HG02884 (cell line): Measurements from ENCODE around the gene C19orf44.
"Not testable (repeated sequence)": the region's sequence is repeated elsewhere in the genome, so short reads cannot be mapped to it uniquely, and the experiment has no call there.

Experiments used
- ATAC-seq: cut with Tn5 transposase; IDR thresholded peaks from one replicate; pipeline ENCODE4 v1.9.1; 2021; ENCODE audit warnings: mild to moderate bottlenecking, moderate library complexity; ENCODE audit not compliant: unreplicated experiment

Gene C19orf44

DNA sequence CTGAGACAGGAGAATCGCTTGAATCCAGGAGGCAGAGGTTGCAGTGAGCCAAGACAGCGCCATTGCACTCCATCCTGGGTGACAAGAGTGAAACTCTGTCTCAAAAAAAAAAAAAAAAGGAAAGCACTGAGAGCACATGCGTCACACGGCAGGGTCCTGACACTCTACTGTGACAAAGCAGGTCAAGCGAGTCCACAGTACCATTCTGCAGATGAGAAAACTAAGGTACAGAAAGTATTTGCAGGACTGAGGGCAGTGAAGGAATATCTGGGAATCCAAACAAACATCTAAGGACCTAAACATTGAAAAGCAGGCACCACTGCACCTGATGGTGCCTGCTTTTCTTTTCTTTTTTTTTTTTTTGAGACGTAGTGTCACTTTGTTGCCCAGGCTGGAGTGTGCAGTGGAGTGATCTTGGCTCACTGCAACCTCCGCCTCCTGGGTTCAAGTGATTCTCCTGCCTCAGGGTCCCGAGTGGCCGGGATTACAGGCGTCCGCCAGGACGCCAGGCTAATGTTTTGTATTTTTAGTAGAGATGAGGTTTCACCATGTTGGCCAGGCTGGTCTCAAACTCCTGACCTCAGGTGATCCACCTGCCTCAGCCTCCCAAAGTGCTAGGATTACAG is 29.3 kb upstream of the C19orf44 start:
- ATAC-seq, result not testable (repeated sequence)

DNA sequence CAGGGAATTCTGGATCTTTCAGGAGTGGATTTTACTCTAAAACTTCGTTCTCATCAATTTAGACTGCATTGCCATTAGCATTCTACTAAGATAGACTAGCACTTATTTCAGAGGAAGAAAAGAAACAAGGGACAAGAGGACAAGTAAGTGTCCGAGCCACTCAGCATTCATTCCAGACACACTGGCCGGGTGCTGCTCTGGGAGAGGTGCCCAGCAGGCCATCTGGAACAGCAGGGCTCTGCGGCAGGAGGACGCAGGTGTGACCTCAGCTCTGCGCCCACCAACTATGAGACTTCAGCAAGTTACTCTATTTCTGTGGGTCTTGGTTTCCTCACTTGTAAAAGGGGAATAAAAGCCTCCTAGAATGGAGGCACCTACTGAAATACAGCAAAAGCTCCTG is 28.6 kb upstream of the C19orf44 start:
- no peak for ATAC-seq

GRCh38 chr19:16470541-16470910 is 25.7 kb upstream of the C19orf44 start:
- ATAC-seq, result no peak

DNA sequence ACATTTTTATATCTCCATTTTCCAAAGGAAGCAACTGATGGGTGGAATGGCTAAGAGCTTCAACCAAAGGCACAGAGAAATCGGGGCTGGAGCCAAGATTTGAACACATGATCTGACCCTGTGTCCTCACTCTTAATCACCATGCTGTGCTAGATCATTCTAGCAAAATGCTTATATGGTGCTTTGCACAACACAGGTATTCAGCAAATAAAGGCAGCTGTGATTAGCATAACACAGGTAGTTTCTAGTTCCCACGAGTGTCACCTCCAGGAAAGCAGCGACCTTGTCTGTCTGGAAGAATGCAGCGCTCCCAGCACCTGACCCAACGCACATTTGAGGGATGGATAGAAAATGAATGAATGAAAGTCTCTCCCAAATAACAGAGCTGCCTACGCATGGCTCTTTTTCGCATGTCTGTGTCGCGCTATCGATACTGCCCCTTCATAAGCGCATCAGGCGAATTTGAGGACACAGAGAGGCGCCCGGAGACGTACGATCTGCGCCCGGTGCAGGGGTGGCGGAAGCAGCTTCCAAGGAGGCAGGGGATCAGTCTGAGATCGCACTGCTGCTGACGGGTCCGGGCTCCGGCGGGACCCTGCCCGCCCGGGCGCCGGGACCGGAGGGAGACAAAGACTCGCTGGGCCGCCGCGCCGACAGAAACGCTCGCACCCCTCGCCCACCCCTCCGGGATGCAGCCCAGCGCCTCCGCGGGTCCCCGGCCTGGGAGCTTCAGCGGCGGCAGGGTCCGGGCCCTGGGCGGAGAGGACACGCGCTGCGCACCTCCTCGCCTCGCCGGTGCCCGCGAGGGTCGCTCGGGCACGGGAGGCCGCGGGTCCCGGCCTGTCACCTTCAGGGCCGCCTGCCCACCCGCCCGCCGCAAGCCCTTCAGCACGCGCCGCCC is 25.0 kb upstream of the C19orf44 start:
- peak; percentile 24 for ATAC-seq

DNA sequence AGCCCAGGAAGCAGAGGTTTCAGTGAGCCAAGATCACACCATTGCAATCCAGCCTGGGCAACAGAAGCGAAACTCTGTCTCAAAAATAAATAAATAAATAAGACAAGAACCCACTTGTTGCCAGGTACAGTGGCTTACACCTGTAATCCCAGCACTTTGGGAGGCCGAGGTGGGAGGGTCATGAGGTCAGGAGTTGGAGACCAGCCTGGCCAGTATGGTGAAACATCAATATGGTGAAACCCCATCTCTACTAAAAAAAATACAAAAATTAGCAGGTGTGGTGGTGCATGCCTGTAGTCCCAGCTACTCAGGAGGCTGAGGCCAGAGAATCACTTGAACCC is 23.7 kb upstream of the C19orf44 start:
- ATAC-seq, result not testable (repeated sequence)

DNA sequence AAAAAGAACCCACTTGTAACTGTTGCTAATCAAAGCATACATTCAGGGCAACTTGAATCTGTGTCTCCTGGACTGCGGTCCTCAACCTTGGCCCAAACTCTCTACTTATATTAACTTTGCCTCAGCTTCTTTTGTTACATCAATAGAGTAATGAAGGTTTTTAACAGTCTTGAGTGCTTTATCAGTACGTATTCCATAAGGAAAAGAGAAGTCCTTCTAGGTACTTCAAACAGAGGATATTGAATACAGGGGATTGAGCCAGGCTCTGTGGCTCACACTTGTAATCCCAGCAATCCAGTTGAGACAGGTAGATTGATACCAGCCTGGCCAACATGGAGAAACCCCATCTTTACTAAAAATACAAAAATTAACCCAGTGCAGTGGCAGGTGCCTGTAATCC is 23.2 kb upstream of the C19orf44 start:
- no peak for ATAC-seq

GRCh38 chr19:16473875-16474392 is 22.3 kb upstream of the C19orf44 start:
- ATAC-seq, result no peak

GRCh38 chr19:16476401-16476800 is 19.8 kb upstream of the C19orf44 start:
- no peak for ATAC-seq

DNA sequence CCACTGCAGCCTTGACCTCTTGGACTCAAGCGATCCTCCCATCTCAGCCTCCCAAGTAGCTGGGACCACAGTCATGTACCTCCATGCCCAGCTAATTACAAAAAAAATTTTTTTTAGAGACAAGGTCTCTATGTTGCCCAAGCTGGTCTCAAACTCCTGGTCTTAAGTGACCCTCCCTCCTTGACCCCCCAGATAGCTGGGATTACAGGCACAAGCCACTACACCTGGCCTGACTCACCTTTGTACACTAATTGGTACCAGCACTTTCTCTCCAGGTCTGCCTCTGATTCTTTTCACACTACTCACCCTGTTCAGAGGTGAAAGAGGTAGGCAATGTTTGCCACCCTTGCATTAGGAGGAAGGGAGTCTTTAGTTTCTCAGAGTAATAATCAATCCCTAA is 18.9 kb upstream of the C19orf44 start:
- no peak for ATAC-seq

GRCh38 chr19:16482745-16483144 is 13.4 kb upstream of the C19orf44 start:
- no peak for ATAC-seq

DNA sequence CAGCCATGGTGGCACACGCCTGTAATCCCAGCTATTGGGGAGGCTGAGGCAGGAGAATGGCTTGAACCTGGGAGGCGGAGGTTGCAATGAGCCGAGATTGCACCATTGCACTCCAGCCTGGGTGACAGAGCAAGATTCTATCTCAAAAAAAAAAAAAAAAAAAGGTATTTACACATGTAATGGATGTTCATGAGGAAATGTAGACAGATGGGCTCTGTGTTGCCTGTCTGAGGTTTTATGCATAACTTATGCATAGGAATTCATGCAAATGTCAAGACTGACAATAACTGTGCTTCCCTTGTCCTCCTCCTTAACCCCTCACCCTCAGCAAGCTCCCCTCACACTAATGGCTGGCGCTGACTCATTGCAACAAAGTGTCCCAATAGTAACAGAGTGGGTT is 9.7 kb upstream of the C19orf44 start:
- ATAC-seq, result not testable (repeated sequence)

DNA sequence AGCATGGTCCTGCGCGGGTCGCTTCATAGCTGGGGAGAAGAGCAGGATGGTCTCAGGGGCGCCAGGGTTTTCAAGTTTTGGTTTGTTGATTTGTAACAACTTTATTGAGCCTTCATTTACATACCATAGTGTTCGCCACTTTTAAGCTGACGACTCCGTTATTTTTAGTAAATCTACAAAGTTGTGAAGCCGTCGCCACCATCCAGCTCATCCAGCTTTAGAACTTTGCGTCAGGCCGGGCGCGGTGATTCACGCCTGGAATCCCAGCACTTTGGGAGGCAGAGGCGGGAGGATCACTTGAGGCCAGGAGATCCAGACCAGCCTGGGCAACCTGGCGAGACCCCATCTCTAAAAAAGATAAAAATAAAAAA is 404 bp downstream of the C19orf44 start:
- no peak for ATAC-seq

- no peak for ATAC-seq
Measured at GRCh38 chr19:16497042-16497441, 848 bp downstream of the C19orf44 start.

DNA sequence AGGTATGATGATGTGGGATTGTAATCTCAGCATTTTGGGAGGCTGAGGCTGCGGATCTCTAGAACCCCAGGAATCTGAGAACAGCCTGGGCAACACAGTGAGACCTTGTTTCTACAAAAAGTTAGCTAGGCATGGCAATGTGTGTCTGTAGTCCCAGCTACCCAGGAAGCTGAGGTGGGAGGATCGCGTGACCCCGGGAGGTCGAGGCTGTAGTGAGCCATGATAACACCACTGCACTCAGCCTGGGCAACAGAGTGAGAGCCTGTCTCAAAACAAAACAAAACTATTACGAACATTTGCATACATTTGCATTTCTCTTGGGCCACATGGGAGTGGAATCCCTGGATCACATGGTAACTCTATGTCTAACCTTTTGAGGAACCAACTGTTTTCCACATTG is 1.6 kb downstream of the C19orf44 start:
- ATAC-seq, result no peak

DNA sequence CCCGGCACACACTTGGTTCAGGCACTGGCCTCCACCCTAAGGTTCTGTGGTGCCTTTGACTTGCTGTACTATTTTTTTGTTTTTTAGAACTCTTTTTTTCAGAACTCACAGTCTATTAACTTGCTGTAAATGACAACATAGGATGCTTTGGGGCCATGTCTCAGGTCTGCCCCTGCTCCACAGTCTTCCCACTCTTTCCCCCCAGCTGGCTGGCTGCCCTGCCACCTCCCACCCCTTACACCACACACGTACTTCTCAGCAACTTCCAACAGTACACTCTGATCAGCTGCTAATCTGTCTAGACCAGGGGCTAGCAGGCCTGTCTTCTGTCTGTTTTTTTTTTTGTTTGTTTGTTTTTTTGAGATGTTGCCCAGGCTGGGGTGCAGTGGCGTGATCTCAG is 8.1 kb downstream of the C19orf44 start:
- no peak for ATAC-seq

GRCh38 chr19:16506161-16506560 is 10.0 kb downstream of the C19orf44 start:
- not testable (repeated sequence) for ATAC-seq

DNA sequence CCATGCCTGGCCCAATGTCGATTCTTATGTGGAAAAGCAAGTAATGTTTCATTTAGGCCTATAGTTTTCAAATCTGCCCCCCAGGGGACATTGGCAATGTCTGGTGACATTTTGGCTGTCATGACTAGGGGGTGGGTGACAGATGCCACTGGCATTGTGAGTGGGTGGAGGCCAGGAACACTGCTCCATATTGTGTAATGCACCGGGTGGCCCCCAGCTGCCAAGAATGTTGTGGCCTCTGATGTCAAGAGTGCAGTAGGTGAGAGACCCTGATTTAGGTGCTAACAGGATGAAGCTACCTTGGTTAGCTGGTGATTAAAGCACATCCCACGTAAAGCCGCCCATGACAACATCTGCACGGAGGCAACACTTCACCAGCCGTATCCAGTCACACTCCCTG is 10.8 kb downstream of the C19orf44 start:
- no peak for ATAC-seq

DNA sequence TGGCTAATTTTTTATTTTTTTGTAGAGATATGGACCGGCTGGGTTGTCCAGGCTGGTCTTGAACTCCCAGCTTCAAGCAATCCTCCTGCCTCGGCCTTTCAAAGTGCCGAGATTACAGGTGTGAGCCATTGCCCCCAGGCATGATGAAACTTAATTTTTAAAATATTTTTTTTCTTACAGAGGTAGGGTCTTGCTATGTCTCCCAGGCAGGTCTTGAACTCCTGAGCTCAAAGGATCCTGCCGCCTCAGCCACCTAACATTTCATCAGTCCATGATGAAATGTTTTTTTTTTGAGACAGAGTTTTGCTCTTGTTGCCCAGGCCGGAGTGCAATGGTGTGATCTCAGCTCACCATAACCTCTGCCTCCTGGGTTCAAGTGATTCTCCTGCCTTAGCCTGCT is 12.4 kb downstream of the C19orf44 start:
- no peak for ATAC-seq

DNA sequence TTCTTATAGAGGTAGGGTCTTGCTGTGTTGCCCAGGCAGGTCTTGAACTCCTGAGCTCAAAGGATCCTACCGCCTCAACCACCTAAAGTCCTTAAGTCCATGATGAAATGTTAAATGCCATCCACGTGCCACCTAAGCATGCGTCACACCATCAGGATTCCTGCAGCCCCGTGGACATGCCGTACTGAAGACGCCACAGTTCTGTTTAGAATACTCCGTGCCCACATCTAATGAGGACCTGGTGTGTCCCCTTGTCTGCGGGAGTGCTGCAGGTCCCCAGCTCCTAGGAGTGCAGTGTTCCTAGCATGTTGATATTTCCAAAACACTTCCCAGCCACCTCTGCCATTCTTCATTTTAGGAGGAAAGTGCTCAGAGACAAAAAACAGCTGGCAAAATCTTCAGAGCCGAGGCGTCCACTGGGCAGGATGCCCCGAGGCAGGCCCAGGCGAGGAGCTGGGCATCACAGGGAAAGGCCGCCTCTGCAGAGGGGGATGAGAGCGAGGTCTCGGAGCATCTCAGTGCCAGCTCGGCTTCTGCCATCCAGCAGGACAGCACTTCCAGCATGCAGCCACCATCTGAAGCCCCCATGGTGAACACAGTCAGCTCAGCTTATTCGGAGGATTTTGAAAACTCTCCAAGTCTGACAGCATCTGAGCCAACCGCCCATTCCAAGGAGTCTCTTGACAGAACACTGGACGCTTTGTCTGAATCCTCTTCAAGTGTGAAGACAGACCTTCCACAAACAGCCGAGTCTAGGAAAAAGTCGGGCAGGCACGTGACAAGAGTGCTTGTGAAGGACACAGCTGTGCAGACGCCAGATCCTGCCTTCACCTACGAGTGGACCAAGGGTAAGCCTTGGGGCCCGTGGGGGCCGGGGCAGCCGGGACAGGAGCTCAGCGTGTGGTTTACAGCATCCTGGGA is 13.2 kb downstream of the C19orf44 start:
- no peak for ATAC-seq

GRCh38 chr19:16512611-16513010 is 16.4 kb downstream of the C19orf44 start:
- not testable (repeated sequence) for ATAC-seq

DNA sequence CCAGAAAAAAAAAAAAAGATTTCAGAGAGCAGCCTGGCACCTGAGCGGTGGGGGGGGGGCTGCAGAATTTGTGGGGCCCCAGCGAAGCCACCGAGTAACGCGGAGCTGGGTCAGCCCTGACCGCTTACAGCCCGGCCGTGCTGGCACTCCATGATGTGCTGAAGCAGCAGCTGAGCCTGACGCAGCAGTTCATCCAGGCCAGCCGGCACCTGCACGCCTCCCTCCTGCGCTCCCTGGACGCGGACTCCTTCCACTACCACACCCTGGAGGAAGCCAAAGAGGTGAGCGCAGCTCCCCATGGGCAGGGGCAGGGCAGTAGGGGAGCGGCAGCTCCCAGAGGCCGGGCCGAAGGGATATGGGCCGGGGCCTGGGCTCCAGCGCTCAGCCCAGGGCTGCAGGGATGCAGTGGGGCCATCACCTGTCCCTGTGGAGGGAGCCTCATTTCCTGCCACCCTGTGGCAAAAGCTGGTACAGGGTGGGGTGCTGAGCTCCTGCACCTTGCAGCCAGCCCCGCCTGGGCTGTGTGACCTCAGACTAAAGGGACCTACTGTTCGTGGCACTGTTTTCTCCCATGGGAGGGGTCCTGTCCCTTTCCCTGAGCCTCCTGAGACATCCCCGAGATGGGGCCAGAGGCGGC is 18.3 kb downstream of the C19orf44 start:
- ATAC-seq, result no peak
